ENCODE results near the gene LRRC56. TPM values are rescaled to one million over a fixed set of nuclear protein-coding genes. Genes with fewer than 3 reads are reported as not detected.
A peak's percentile ranks its signal among the peaks of the same experiment; 100 is the strongest.

LRRC56 gene
- 1.8 and 2.2 TPM in 2 replicates for total RNA-seq

GRCh38 chr11:536841-537621 is at the start of gene LRRC56:
Gene LRRC56, plus strand, starts transcription at chr11:537527. Its CDS starts 3,158 bp downstream, at chr11:540685.
- peak within 1 kb of the TSS; percentile 87 for H3K4me3 Mint-ChIP-seq
- DNase-seq (ENCODE audit: low spot score), result peak; percentile 77
- intact Hi-C loops (cut with micrococcal nuclease), result loop anchor here (1.0 to 5.0 kb wide), 8 partner anchors 18 to 185 kb away; partner anchors contain the start of genes LMNTD2, PHRF1, PTDSS2 and RASSF7
- peaks cover 9% of the 10 kb centered on the region for H3K4me1 Mint-ChIP-seq (ENCODE audit: low read depth)
- peaks cover under 1% of the 10 kb centered on the region for H3K36me3 Mint-ChIP-seq (ENCODE audit: low read depth)
- H3K27me3 Mint-ChIP-seq (ENCODE audit: insufficient read depth), result no peaks in the 10 kb centered on the region
- H3K27ac Mint-ChIP-seq, result peak within 1 kb of the TSS; percentile 89
- H3K9me3 Mint-ChIP-seq, result no peaks in the 10 kb centered on the region

GRCh38 chr11:487571-488021 is 49.7 kb upstream of the LRRC56 start:
- no peaks in the 10 kb centered on the region for H3K9me3 Mint-ChIP-seq
- H3K36me3 Mint-ChIP-seq (ENCODE audit: low read depth), result peaks cover 4% of the 10 kb centered on the region
- no peak overlapping the region for H3K27ac Mint-ChIP-seq
- H3K27me3 Mint-ChIP-seq (ENCODE audit: insufficient read depth), result no peaks in the 10 kb centered on the region
- DNase-seq (ENCODE audit: low spot score), result no peak
- intact Hi-C loops (cut with micrococcal nuclease), result no loop called here
- H3K4me1 Mint-ChIP-seq (ENCODE audit: low read depth), result no peaks in the 10 kb centered on the region
- H3K4me3 Mint-ChIP-seq, result no peak overlapping the region

GRCh38 chr11:488062-488461 is 49.3 kb upstream of the LRRC56 start:
- no peaks in the 10 kb centered on the region for H3K27me3 Mint-ChIP-seq (ENCODE audit: insufficient read depth)
- no peaks in the 10 kb centered on the region for H3K9me3 Mint-ChIP-seq
- H3K27ac Mint-ChIP-seq, result no peak overlapping the region
- intact Hi-C loops (cut with micrococcal nuclease), result no loop called here
- H3K36me3 Mint-ChIP-seq (ENCODE audit: low read depth), result peaks cover 4% of the 10 kb centered on the region
- no peak overlapping the region for H3K4me3 Mint-ChIP-seq
- no peak for DNase-seq (ENCODE audit: low spot score)
- no peaks in the 10 kb centered on the region for H3K4me1 Mint-ChIP-seq (ENCODE audit: low read depth)

GRCh38 chr11:488579-488978 is 48.7 kb upstream of the LRRC56 start:
- H3K4me1 Mint-ChIP-seq (ENCODE audit: low read depth), result no peaks in the 10 kb centered on the region
- no peaks in the 10 kb centered on the region for H3K9me3 Mint-ChIP-seq
- DNase-seq (ENCODE audit: low spot score), result no peak
- no peak overlapping the region for H3K4me3 Mint-ChIP-seq
- H3K27me3 Mint-ChIP-seq (ENCODE audit: insufficient read depth), result no peaks in the 10 kb centered on the region
- no peak overlapping the region for H3K27ac Mint-ChIP-seq
- intact Hi-C loops (cut with micrococcal nuclease), result no loop called here
- peaks cover 4% of the 10 kb centered on the region for H3K36me3 Mint-ChIP-seq (ENCODE audit: low read depth)

GRCh38 chr11:488992-489391 is 48.3 kb upstream of the LRRC56 start:
- peaks cover 4% of the 10 kb centered on the region for H3K36me3 Mint-ChIP-seq (ENCODE audit: low read depth)
- H3K9me3 Mint-ChIP-seq, result no peaks in the 10 kb centered on the region
- H3K4me1 Mint-ChIP-seq (ENCODE audit: low read depth), result no peaks in the 10 kb centered on the region
- intact Hi-C loops (cut with micrococcal nuclease), result no loop called here
- H3K4me3 Mint-ChIP-seq, result no peak overlapping the region
- H3K27ac Mint-ChIP-seq, result no peak overlapping the region
- no peak for DNase-seq (ENCODE audit: low spot score)
- H3K27me3 Mint-ChIP-seq (ENCODE audit: insufficient read depth), result no peaks in the 10 kb centered on the region

- Mint-ChIP-seq H3K27me3 (ENCODE audit: insufficient read depth) (no peaks in the 10 kb centered on the region), H3K36me3 (ENCODE audit: low read depth) (peaks cover 4% of the 10 kb centered on the region), H3K9me3 (no peaks in the 10 kb centered on the region), H3K4me3 (no peak overlapping the region), H3K4me1 (ENCODE audit: low read depth) (no peaks in the 10 kb centered on the region), H3K27ac (no peak overlapping the region)
- no peak for DNase-seq (ENCODE audit: low spot score)
- intact Hi-C loops (cut with micrococcal nuclease), result no loop called here
Observed at GRCh38 chr11:489610-490185, 47.6 kb upstream of the LRRC56 start.

GRCh38 chr11:490186-490929 is 47.0 kb upstream of the LRRC56 start:
- H3K27ac Mint-ChIP-seq, result no peak overlapping the region
- no peaks in the 10 kb centered on the region for H3K4me1 Mint-ChIP-seq (ENCODE audit: low read depth)
- H3K9me3 Mint-ChIP-seq, result no peaks in the 10 kb centered on the region
- H3K27me3 Mint-ChIP-seq (ENCODE audit: insufficient read depth), result no peaks in the 10 kb centered on the region
- no peak overlapping the region for H3K4me3 Mint-ChIP-seq
- peaks cover 7% of the 10 kb centered on the region for H3K36me3 Mint-ChIP-seq (ENCODE audit: low read depth)
- DNase-seq (ENCODE audit: low spot score), result no peak
- intact Hi-C loops (cut with micrococcal nuclease), result no loop called here

- Mint-ChIP-seq H3K27me3 (ENCODE audit: insufficient read depth) (no peaks in the 10 kb centered on the region), H3K9me3 (no peaks in the 10 kb centered on the region)
- intact Hi-C loops (cut with micrococcal nuclease), result no loop called here
Observed at GRCh38 chr11:490930-491260, 46.4 kb upstream of the LRRC56 start.

GRCh38 chr11:491358-491757 is 46.0 kb upstream of the LRRC56 start:
- intact Hi-C loops (cut with micrococcal nuclease), result no loop called here
- Mint-ChIP-seq H3K4me3 (no peak overlapping the region), H3K4me1 (ENCODE audit: low read depth) (no peaks in the 10 kb centered on the region), H3K9me3 (no peaks in the 10 kb centered on the region), H3K27ac (no peak overlapping the region), H3K36me3 (ENCODE audit: low read depth) (peaks cover 10% of the 10 kb centered on the region), H3K27me3 (ENCODE audit: insufficient read depth) (no peaks in the 10 kb centered on the region)
- no peak for DNase-seq (ENCODE audit: low spot score)

More at GRCh38 chr11:490930-491260, 46.4 kb upstream of the LRRC56 start:
- H3K4me1 Mint-ChIP-seq (ENCODE audit: low read depth), result no peaks in the 10 kb centered on the region
- no peak overlapping the region for H3K27ac Mint-ChIP-seq
- peaks cover 9% of the 10 kb centered on the region for H3K36me3 Mint-ChIP-seq (ENCODE audit: low read depth)
- DNase-seq (ENCODE audit: low spot score), result no peak
- H3K4me3 Mint-ChIP-seq, result no peak overlapping the region

- peaks cover 18% of the 10 kb centered on the region for H3K36me3 Mint-ChIP-seq (ENCODE audit: low read depth)
- intact Hi-C loops (cut with micrococcal nuclease), result no loop called here
Observed at GRCh38 chr11:492427-493226, 44.7 kb upstream of the LRRC56 start.

GRCh38 chr11:494761-495536 is 42.4 kb upstream of the LRRC56 start:
- Mint-ChIP-seq H3K27me3 (ENCODE audit: insufficient read depth) (no peaks in the 10 kb centered on the region), H3K4me3 (no peak overlapping the region), H3K4me1 (ENCODE audit: low read depth) (peaks cover 8% of the 10 kb centered on the region), H3K27ac (no peak overlapping the region), H3K9me3 (no peaks in the 10 kb centered on the region), H3K36me3 (ENCODE audit: low read depth) (peaks cover 27% of the 10 kb centered on the region)
- DNase-seq (ENCODE audit: low spot score), result no peak
- intact Hi-C loops (cut with micrococcal nuclease), result no loop called here

More at GRCh38 chr11:492427-493226, 44.7 kb upstream of the LRRC56 start:
- H3K9me3 Mint-ChIP-seq, result no peaks in the 10 kb centered on the region
- peaks cover 8% of the 10 kb centered on the region for H3K4me1 Mint-ChIP-seq (ENCODE audit: low read depth)
- no peak overlapping the region for H3K27ac Mint-ChIP-seq
- H3K4me3 Mint-ChIP-seq, result no peak overlapping the region
- no peak for DNase-seq (ENCODE audit: low spot score)
- H3K27me3 Mint-ChIP-seq (ENCODE audit: insufficient read depth), result no peaks in the 10 kb centered on the region

- Mint-ChIP-seq H3K27ac (no peak overlapping the region), H3K36me3 (ENCODE audit: low read depth) (peaks cover 27% of the 10 kb centered on the region), H3K4me3 (no peak overlapping the region), H3K27me3 (ENCODE audit: insufficient read depth) (no peaks in the 10 kb centered on the region), H3K4me1 (ENCODE audit: low read depth) (peaks cover 8% of the 10 kb centered on the region), H3K9me3 (no peaks in the 10 kb centered on the region)
- DNase-seq (ENCODE audit: low spot score), result no peak
- intact Hi-C loops (cut with micrococcal nuclease), result no loop called here
Observed at GRCh38 chr11:495537-495931, 41.8 kb upstream of the LRRC56 start.
